Endodermal cell (in vitro differentiated cells): ENCODE results near the gene OR6A2. TPM values are rescaled to one million over a fixed set of nuclear protein-coding genes. Genes with fewer than 3 reads are reported as not detected.

Experiments
- DNase-seq: peaks from one replicate; pipeline ENCODE4 v3.0.0-alpha.2; 2017
- H3K27ac ChIP-seq: 2 replicates; pipeline ENCODE4 v1.5.1; 2013; ENCODE audit warnings: mild to moderate bottlenecking, low read depth, low read length, moderate library complexity
- H3K27me3 ChIP-seq: 2 replicates; pipeline ENCODE4 v1.6.1; 2013; ENCODE audit warnings: mild to moderate bottlenecking, low read length, moderate library complexity; ENCODE audit not compliant: insufficient read depth, control insufficient read depth, poor library complexity, severe bottlenecking
- H3K36me3 ChIP-seq: 2 replicates; pipeline ENCODE4 v1.7.0; 2013; ENCODE audit warnings: mild to moderate bottlenecking, low read length, moderate library complexity; ENCODE audit not compliant: control insufficient read depth, insufficient read depth
- H3K4me1 ChIP-seq: one replicate; pipeline ENCODE4 v1.7.0; 2013; ENCODE audit warnings: low read length; ENCODE audit not compliant: control insufficient read depth, insufficient read depth
- H3K4me3 ChIP-seq: 2 replicates; pipeline ENCODE4 v1.5.1; 2013; ENCODE audit warnings: mild to moderate bottlenecking, low read length, moderate library complexity
- H3K9ac ChIP-seq: 2 replicates; pipeline ENCODE4 v1.6.1; 2013; ENCODE audit warnings: mild to moderate bottlenecking, low read length, moderate library complexity; ENCODE audit not compliant: poor library complexity, severe bottlenecking; ENCODE audit errors: extremely low read depth
- H3K9me3 ChIP-seq: 2 replicates; pipeline ENCODE4 v1.6.1; 2013; ENCODE audit warnings: mild to moderate bottlenecking, low read length, moderate library complexity; ENCODE audit not compliant: control insufficient read depth
- H3K27ac Mint-ChIP-seq: 2 replicates; pipeline ENCODE4 v1.8.0; 2020; ENCODE audit warnings: mixed read lengths
- H3K27me3 Mint-ChIP-seq: 2 replicates; pipeline ENCODE4 v1.8.0; 2021; ENCODE audit warnings: mild to moderate bottlenecking, mixed read lengths; ENCODE audit not compliant: insufficient read depth
- H3K36me3 Mint-ChIP-seq: 2 replicates; pipeline ENCODE4 v1.8.0; 2020; ENCODE audit warnings: low read depth, mixed read lengths
- H3K4me1 Mint-ChIP-seq: 2 replicates; pipeline ENCODE4 v1.8.0; 2020; ENCODE audit warnings: mixed read lengths
- H3K4me3 Mint-ChIP-seq: 2 replicates; pipeline ENCODE4 v1.8.0; 2020; ENCODE audit warnings: mild to moderate bottlenecking, moderate library complexity, mixed read lengths
- H3K9me3 Mint-ChIP-seq: 2 replicates; pipeline ENCODE4 v1.8.0; 2020; ENCODE audit warnings: mild to moderate bottlenecking, mixed read lengths
- CTCF ChIP-seq: fragments of 200-600 bp; sonication (generic); conservative IDR thresholded peaks from 2 replicates; pipeline ENCODE4 v1.5.0; 2021; ENCODE audit warnings: antibody characterized with exemption, mild to moderate bottlenecking
- WGBS, 2 experiments: methylation state at CpG; one replicate each; pipeline versions ENCODE4 v1.1.5 to v1.1.7; 2013; ENCODE audit warnings: missing lambda C conversion rate in 2 of 2, mixed read lengths in 1 of 2; ENCODE audit not compliant: insufficient coverage in 1 of 2, insufficient read length in 1 of 2; 5-methylcytosine and 5-hydroxymethylcytosine counted together
- total RNA-seq, 2 donors: library from RNA; stranded (reverse); fragmentation: NEBNext Ultra II Directional in 1 of 2; extraction: Animal tissue kit (Norgen Biotek cat#: 25700) in 1 of 2; gene quantifications; 2 replicates in 1 of 2; 3 replicates in 1 of 2; pipeline ENCODE4 v1.2.1, GENCODE V29; 2021

OR6A2 gene
- total RNA-seq, 2 donors from 2014 or later = 0.09 to 0.51 TPM

- Histone ChIP-seq H3K36me3 (no peaks in the 10 kb centered on the region), H3K9ac (no peak overlapping the region), H3K4me1 (no peaks in the 10 kb centered on the region), H3K27me3 (no peaks in the 10 kb centered on the region), H3K4me3 (no peak overlapping the region), H3K27ac (no peak overlapping the region), H3K9me3 (no peaks in the 10 kb centered on the region)
- Mint-ChIP-seq H3K27me3 (peaks cover 4% of the 10 kb centered on the region), H3K27ac (no peak overlapping the region), H3K9me3 (no peaks in the 10 kb centered on the region), H3K4me1 (no peaks in the 10 kb centered on the region), H3K4me3 (no peak overlapping the region), H3K36me3 (no peaks in the 10 kb centered on the region)
- DNase-seq = no peak
- TF ChIP-seq CTCF = no peak
These were observed 21.0 kb downstream of the OR6A2 start for GRCh38 chr11:6778518-6778917.

GRCh38 chr11:6771926-6772893 lies 27.3 kb downstream of the OR6A2 start, which contains the start of gene OR2AG2:
TSS of gene OR2AG2 (minus strand) at chr11:6771976. CDS start at chr11:6768957, 3,019 bp downstream.
- Histone ChIP-seq H3K27ac (no peak within 1 kb of the TSS), H3K9ac (no peak within 1 kb of the TSS), H3K4me1 (no peaks in the 10 kb centered on the region), H3K27me3 (no peaks in the 10 kb centered on the region), H3K9me3 (no peaks in the 10 kb centered on the region), H3K36me3 (no peaks in the 10 kb centered on the region), H3K4me3 (no peak within 1 kb of the TSS)
- no peaks in the 10 kb centered on the region for H3K36me3 Mint-ChIP-seq
- TF ChIP-seq CTCF = no peak
- no peaks in the 10 kb centered on the region for H3K4me1 Mint-ChIP-seq
- no peak for DNase-seq
- H3K4me3 Mint-ChIP-seq = no peak within 1 kb of the TSS
- no peaks in the 10 kb centered on the region for H3K9me3 Mint-ChIP-seq
- H3K27ac Mint-ChIP-seq = no peak within 1 kb of the TSS
- no peaks in the 10 kb centered on the region for H3K27me3 Mint-ChIP-seq
- 89 to 100% methylated on average over 3 to 4 of the region's 4 CpGs for WGBS, 2 experiments

GRCh38 chr11:6757373-6757967 lies 42.0 kb downstream of the OR6A2 start:
- peaks cover 3% of the 10 kb centered on the region for H3K27me3 Mint-ChIP-seq
- H3K4me1 Mint-ChIP-seq = no peaks in the 10 kb centered on the region
- peak; percentile 80 for TF ChIP-seq CTCF
- DNase-seq = peak; percentile 83
- Histone ChIP-seq H3K9ac (no peak overlapping the region), H3K36me3 (no peaks in the 10 kb centered on the region), H3K9me3 (no peaks in the 10 kb centered on the region), H3K4me1 (no peaks in the 10 kb centered on the region), H3K27me3 (no peaks in the 10 kb centered on the region), H3K4me3 (no peak overlapping the region), H3K27ac (no peak overlapping the region)
- no peaks in the 10 kb centered on the region for H3K36me3 Mint-ChIP-seq
- 52% methylated on average over 2 of the region's 2 CpGs; no CpG with 5 or more reads in 1 of the 2 experiments for WGBS, 2 experiments
- H3K27ac Mint-ChIP-seq = no peak overlapping the region
- no peak overlapping the region for H3K4me3 Mint-ChIP-seq
- H3K9me3 Mint-ChIP-seq = peaks cover 1% of the 10 kb centered on the region
